ENCODE data around the gene EEF2KMT. TPM values are rescaled to one million over a fixed set of nuclear protein-coding genes. Genes with fewer than 3 reads are reported as not detected.
"Not testable (repeated sequence)": the region's sequence is repeated elsewhere in the genome, so short reads cannot be mapped to it uniquely, and the experiment has no call there.

Gene EEF2KMT
- total RNA-seq, 1 donor from 2014 or later, result 5.2 TPM

- DNase-seq, result not testable (repeated sequence)
Measured at GRCh38 chr16:5095145-5095830, 2.3 kb downstream of the EEF2KMT start.

GRCh38 chr16:5093746-5094145, 3.8 kb downstream of the EEF2KMT start:
- not testable (repeated sequence) for DNase-seq

- not testable (repeated sequence) for DNase-seq
Measured at GRCh38 chr16:5093081-5093480, 4.5 kb downstream of the EEF2KMT start.

- DNase-seq, result not testable (repeated sequence)
Measured at GRCh38 chr16:5090592-5090991, 7.0 kb downstream of the EEF2KMT start.

- DNase-seq, result not testable (repeated sequence)
Measured at GRCh38 chr16:5089911-5090555, 7.6 kb downstream of the EEF2KMT start.

- DNase-seq, result not testable (repeated sequence)
Measured at GRCh38 chr16:5088936-5089335, 8.7 kb downstream of the EEF2KMT start.

- DNase-seq, result not testable (repeated sequence)
Measured at GRCh38 chr16:5088086-5088790, 9.4 kb downstream of the EEF2KMT start.

- DNase-seq, result not testable (repeated sequence)
Measured at GRCh38 chr16:5085716-5086115, 11.9 kb downstream of the EEF2KMT start.

GRCh38 chr16:5084802-5085201, 12.8 kb downstream of the EEF2KMT start:
- peak; percentile 43 for DNase-seq

- DNase-seq, result not testable (repeated sequence)
Measured at GRCh38 chr16:5084099-5084731, 13.4 kb downstream of the EEF2KMT start.

GRCh38 chr16:5083646-5084045, 13.9 kb downstream of the EEF2KMT start:
- not testable (repeated sequence) for DNase-seq

- DNase-seq, result not testable (repeated sequence)
Measured at GRCh38 chr16:5080996-5081395, 16.6 kb downstream of the EEF2KMT start.

- not testable (repeated sequence) for DNase-seq
Measured at GRCh38 chr16:5080461-5080860, 17.1 kb downstream of the EEF2KMT start.

GRCh38 chr16:5078626-5079025, 19.0 kb downstream of the EEF2KMT start:
- no peak for DNase-seq

GRCh38 chr16:5077304-5077703, 20.3 kb downstream of the EEF2KMT start:
- no peak for DNase-seq

- no peak for DNase-seq
Measured at GRCh38 chr16:5075637-5076036, 22.0 kb downstream of the EEF2KMT start.

GRCh38 chr16:5073771-5074170, 23.8 kb downstream of the EEF2KMT start:
- DNase-seq, result not testable (repeated sequence)

GRCh38 chr16:5073279-5073629, 24.3 kb downstream of the EEF2KMT start:
- no peak for DNase-seq

- DNase-seq, result no peak
Measured at GRCh38 chr16:5072334-5073278, 25.0 kb downstream of the EEF2KMT start.

- DNase-seq, result peak; percentile 96
Measured at GRCh38 chr16:5071681-5072333, 25.8 kb downstream of the EEF2KMT start, which contains the start of gene ALG1. ALG1 (plus strand) TSS chr16:5071843; CDS start chr16:5071850, 7 bp downstream.

GRCh38 chr16:5071341-5071680, 26.3 kb downstream of the EEF2KMT start:
- DNase-seq, result no peak
